Gastrocnemius medialis (tissue), 4 donors: ENCODE results near the gene SIDT2. TPM values are rescaled to one million over a fixed set of nuclear protein-coding genes. Genes with fewer than 3 reads are reported as not detected.

Experiments
- ATAC-seq, 2 donors: fragments of 150-250 bp; one replicate each; pipeline ENCODE4 v1.9.1; 2016
- DNase-seq, 2 donors: peaks; one replicate each; pipeline ENCODE4 v3.0.0-alpha.2; 2019
- H3K27ac ChIP-seq, 4 donors: fragments of 200-600 bp; sonication (generic); 1 replicate in 1 of 4; 2 replicates in 3 of 4; pipeline ENCODE4 v1.5.1; 2016 to 2018; ENCODE audit warnings: mild to moderate bottlenecking in 2 of 4, moderate library complexity in 1 of 4
- H3K27me3 ChIP-seq, 3 donors: fragments of 200-600 bp; sonication (generic) in 2 of 3; 1 replicate in 1 of 3; 2 replicates in 2 of 3; pipeline versions ENCODE4 v1.5.1 to v1.6.0; 2016 to 2019; ENCODE audit warnings: mild to moderate bottlenecking in 1 of 3, moderate library complexity in 1 of 3
- H3K36me3 ChIP-seq, 2 donors: fragments of 200-600 bp; sonication (generic) in 1 of 2; one replicate each; pipeline ENCODE4 v1.5.1; 2017 to 2018
- H3K4me1 ChIP-seq, 2 donors: fragments of 200-600 bp; sonication (generic) in 1 of 2; one replicate each; pipeline ENCODE4 v1.5.1; 2016 to 2017; ENCODE audit warnings: mild to moderate bottlenecking in 2 of 2
- H3K4me3 ChIP-seq, 4 donors: fragments of 200-600 bp; sonication (generic) in 3 of 4; 1 replicate in 1 of 4; 2 replicates in 3 of 4; pipeline ENCODE4 v1.5.1; 2016 to 2019; ENCODE audit warnings: mild to moderate bottlenecking in 2 of 4
- H3K9me3 ChIP-seq, 3 donors: fragments of 200-600 bp; sonication (generic) in 2 of 3; 1 replicate in 1 of 3; 2 replicates in 2 of 3; pipeline ENCODE4 v1.5.1; 2016 to 2019
- CTCF ChIP-seq, 5 experiments: fragments of 450-650 bp in 3 of 5; fragments of 200-600 bp in 2 of 5; sonication (generic) in 2 of 5; IDR thresholded peaks in 4 of 5; conservative IDR thresholded peaks in 1 of 5; 1 replicate in 4 of 5; 2 replicates in 1 of 5; pipeline ENCODE4 v1.5.1; 2016 to 2019; ENCODE audit warnings: antibody characterized with exemption in 5 of 5, mild to moderate bottlenecking in 3 of 5, moderate library complexity in 3 of 5
- POLR2A ChIP-seq, 2 donors: fragments of 450-650 bp; IDR thresholded peaks; one replicate each; pipeline ENCODE4 v1.6.1; 2017; ENCODE audit warnings: antibody characterized with exemption in 2 of 2, mild to moderate bottlenecking in 2 of 2, moderate library complexity in 2 of 2
- in situ Hi-C, 4 donors: fragments of 200-750 bp; cut with MboI; loops; one replicate each; pipeline versions ENCODE4 v1.15.0 to v1.8.0; 2017; ENCODE audit warnings: low sequenced_read_pairs in 4 of 4
- intact Hi-C: fragments of 100-400 bp; cut with DNase I; formaldehyde crosslinking; loops from one replicate; pipeline ENCODE4 v1.15.1; 2023; ENCODE audit warnings: low total_unique reads
- total RNA-seq, 4 donors: library from RNA; depleted of rRNA; stranded (reverse); fragments of >200 nt; gene quantifications; one replicate each; pipeline versions ENCODE4 v1.1.0 to v1.2.3, GENCODE V29; 2016

SIDT2 gene
- total RNA-seq, 4 donors from 2014 or later = 14.3 to 33.9 (median 17.7) TPM

GRCh38 chr11:117194267-117194666 lies 15.7 kb downstream of the SIDT2 start:
- intact Hi-C loops = no loop called here
- Histone ChIP-seq H3K36me3 (peaks cover 0 to 52% of the 10 kb centered on the region in 2 donors), H3K4me1 (peaks cover 7 to 9% of the 10 kb centered on the region in 2 donors), H3K27me3 (no peaks in the 10 kb centered on the region), H3K9me3 (no peaks in the 10 kb centered on the region), H3K4me3 (no peak overlapping the region), H3K27ac (peak overlapping the region in 2 of 4 donors; percentile 52 to 54)
- ATAC-seq (peak; percentile 23 to 47), DNase-seq (no peak)
- in situ Hi-C loops = no loop called here
- TF ChIP-seq CTCF (IDR thresholded peaks at IDR 0.05 in 4 of 5, conservative IDR thresholded peaks at IDR 0.05 in 1 of 5) (no peak), POLR2A (IDR thresholded peaks at IDR 0.05) (no peak)

- TF ChIP-seq POLR2A (IDR thresholded peaks at IDR 0.05) (no peak), CTCF (IDR thresholded peaks at IDR 0.05 in 4 of 5, conservative IDR thresholded peaks at IDR 0.05 in 1 of 5) (no peak)
- Histone ChIP-seq H3K4me1 (peaks cover 7 to 13% of the 10 kb centered on the region in 2 donors), H3K27me3 (no peaks in the 10 kb centered on the region), H3K9me3 (no peaks in the 10 kb centered on the region), H3K4me3 (no peak overlapping the region), H3K27ac (no peak overlapping the region), H3K36me3 (peaks cover 0 to 44% of the 10 kb centered on the region in 2 donors)
- ATAC-seq (no peak), DNase-seq (no peak)
- in situ Hi-C loops = no loop called here
- intact Hi-C loops = no loop called here
These were observed 16.7 kb downstream of the SIDT2 start for GRCh38 chr11:117195258-117195657.

DNA sequence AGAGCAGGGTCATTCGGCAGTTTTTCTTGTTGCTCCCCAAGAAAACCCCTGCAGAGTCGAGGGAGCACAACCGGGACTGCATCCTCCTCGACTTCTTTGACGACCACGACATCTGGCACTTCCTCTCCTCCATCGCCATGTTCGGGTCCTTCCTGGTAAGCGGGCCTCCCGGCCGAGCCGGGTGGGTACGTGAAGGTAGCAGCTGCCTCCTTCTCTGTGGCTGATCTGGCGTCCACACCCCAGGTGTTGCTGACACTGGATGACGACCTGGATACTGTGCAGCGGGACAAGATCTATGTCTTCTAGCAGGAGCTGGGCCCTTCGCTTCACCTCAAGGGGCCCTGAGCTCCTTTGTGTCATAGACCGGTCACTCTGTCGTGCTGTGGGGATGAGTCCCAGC lies 17.2 kb downstream of the SIDT2 start:
- Histone ChIP-seq H3K4me3 (no peak overlapping the region), H3K27ac (no peak overlapping the region), H3K4me1 (peaks cover 7 to 13% of the 10 kb centered on the region in 2 donors), H3K9me3 (no peaks in the 10 kb centered on the region), H3K27me3 (no peaks in the 10 kb centered on the region), H3K36me3 (peaks cover 0 to 38% of the 10 kb centered on the region in 2 donors)
- DNase-seq (no peak), ATAC-seq (no peak)
- intact Hi-C loops (no loop called here), in situ Hi-C loops (no loop called here)
- no peak for TF ChIP-seq CTCF (IDR thresholded peaks at IDR 0.05 in 4 of 5, conservative IDR thresholded peaks at IDR 0.05 in 1 of 5)
- TF ChIP-seq POLR2A (IDR thresholded peaks at IDR 0.05) = no peak

GRCh38 chr11:117197006-117197405 lies 18.5 kb downstream of the SIDT2 start:
- in situ Hi-C loops (no loop called here), intact Hi-C loops (no loop called here)
- no peak for TF ChIP-seq POLR2A (IDR thresholded peaks at IDR 0.05)
- no peak for TF ChIP-seq CTCF (IDR thresholded peaks at IDR 0.05 in 4 of 5, conservative IDR thresholded peaks at IDR 0.05 in 1 of 5)
- H3K27me3 ChIP-seq = no peaks in the 10 kb centered on the region
- no peak for ATAC-seq
- peaks cover 14 to 23% of the 10 kb centered on the region in 2 donors for H3K4me1 ChIP-seq
- no peak for DNase-seq
- peak overlapping the region in 1 of 4 donors; percentile 77 for H3K27ac ChIP-seq
- no peak overlapping the region for H3K4me3 ChIP-seq
- no peaks in the 10 kb centered on the region for H3K9me3 ChIP-seq
- peaks cover 0 to 26% of the 10 kb centered on the region in 2 donors for H3K36me3 ChIP-seq
